ENCODE results near the gene DHRS12. TPM values are rescaled to one million over a fixed set of nuclear protein-coding genes. Genes with fewer than 3 reads are reported as not detected.

DHRS12 gene
- total and polyA plus RNA-seq, 3 donors from 2014 or later: 11.4 to 16.8 (median 15.9) TPM

DNA sequence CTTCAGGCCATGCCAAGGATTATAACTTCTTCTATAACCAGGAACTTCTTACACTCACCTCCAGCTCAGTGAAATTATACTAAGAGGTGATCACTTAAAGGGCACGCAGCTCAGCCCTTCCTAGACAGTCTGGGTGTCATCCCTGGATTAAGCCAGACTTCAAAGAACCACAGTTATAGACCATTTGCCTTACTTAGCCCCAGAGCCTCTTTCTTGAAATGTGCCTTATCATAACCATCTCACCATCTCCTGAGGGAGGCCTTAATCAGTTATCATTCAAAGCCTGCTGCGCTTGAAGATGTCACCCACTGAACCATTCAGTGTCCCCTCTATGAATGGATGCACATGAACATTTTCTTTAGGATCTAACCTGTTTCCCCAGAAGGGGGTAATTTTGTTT lies 10.1 kb upstream of the DHRS12 start:
- Histone ChIP-seq H3K4me3 (no peak overlapping the region), H3K27me3 (no peaks in the 10 kb centered on the region), H3K9me3 (no peaks in the 10 kb centered on the region), H3K27ac (no peak overlapping the region), H3K36me3 (ENCODE audit: low read depth, missing control alignments) (no peaks in the 10 kb centered on the region), H3K4me1 (peaks cover 11% of the 10 kb centered on the region)
- intact Hi-C loops (cut with DNase I; ENCODE audit: low total_unique reads): no loop called here
- WGBS, 2 donors: 98 to 100% methylated on average over 2 of the region's 2 CpGs
- no peak for DNase-seq
- no peak for TF ChIP-seq POLR2A (IDR thresholded peaks at IDR 0.05)
- TF ChIP-seq, protein P1, sequence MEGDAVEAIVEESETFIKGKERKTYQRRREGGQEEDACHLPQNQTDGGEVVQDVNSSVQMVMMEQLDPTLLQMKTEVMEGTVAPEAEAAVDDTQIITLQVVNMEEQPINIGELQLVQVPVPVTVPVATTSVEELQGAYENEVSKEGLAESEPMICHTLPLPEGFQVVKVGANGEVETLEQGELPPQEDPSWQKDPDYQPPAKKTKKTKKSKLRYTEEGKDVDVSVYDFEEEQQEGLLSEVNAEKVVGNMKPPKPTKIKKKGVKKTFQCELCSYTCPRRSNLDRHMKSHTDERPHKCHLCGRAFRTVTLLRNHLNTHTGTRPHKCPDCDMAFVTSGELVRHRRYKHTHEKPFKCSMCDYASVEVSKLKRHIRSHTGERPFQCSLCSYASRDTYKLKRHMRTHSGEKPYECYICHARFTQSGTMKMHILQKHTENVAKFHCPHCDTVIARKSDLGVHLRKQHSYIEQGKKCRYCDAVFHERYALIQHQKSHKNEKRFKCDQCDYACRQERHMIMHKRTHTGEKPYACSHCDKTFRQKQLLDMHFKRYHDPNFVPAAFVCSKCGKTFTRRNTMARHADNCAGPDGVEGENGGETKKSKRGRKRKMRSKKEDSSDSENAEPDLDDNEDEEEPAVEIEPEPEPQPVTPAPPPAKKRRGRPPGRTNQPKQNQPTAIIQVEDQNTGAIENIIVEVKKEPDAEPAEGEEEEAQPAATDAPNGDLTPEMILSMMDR (IDR thresholded peaks at IDR 0.05): no peak

DNA sequence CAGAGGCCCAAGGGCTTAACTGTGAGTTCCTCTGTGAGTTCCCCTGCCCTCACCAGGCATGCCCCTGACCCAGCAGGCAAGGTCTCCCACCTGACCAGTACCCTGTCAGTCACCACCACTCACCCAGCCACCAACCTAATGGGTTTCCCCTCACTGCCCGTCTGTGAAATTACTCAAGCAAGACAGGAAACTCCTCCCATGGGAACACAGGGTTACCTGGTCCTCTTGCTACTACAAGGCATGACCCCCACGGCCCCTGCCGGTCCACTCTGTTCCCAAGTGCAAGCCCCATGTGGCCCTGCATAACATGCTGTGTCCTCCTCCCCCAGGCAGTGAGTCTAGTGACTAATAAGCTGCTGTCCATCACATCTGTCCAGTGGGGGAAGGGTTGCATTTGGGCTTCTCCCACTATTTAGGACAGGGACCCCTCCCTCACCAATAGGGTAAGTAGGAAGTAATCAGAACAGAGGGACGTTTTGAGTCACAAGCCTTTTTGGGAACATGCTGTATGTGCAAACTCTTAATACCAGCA lies 8.0 kb upstream of the DHRS12 start:
- no peak for TF ChIP-seq POLR2A (IDR thresholded peaks at IDR 0.05)
- TF ChIP-seq, protein P1 (IDR thresholded peaks at IDR 0.05): no peak
- peaks cover 11% of the 10 kb centered on the region for H3K4me1 ChIP-seq
- no peaks in the 10 kb centered on the region for H3K27me3 ChIP-seq
- DNase-seq: no peak
- intact Hi-C loops (cut with DNase I; ENCODE audit: low total_unique reads): no loop called here
- 60 to 69% methylated on average over 4 of the region's 4 CpGs for WGBS, 2 donors
- H3K4me3 ChIP-seq: no peak overlapping the region
- no peaks in the 10 kb centered on the region for H3K9me3 ChIP-seq
- no peaks in the 10 kb centered on the region for H3K36me3 ChIP-seq (ENCODE audit: low read depth, missing control alignments)
- H3K27ac ChIP-seq: no peak overlapping the region

DNA sequence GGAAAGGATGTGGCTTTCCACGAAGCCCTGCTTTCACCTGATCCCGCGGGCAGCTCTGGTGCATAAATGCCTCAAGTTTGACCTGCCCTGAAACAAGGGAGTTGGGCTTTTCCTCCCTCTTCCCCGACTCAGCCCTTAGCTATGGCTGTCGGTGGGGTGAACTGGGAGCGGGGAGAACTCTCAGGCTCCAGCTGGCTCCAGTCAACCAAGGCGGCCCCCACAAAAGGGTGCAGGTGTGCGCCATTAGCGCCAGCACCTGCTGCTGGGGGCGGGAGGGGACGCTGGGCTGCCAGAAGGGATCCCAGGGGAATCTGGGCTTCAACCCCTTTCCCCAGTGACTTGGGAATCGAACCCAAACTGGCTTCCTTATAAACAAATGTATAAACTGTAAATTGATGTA lies 7.1 kb upstream of the DHRS12 start:
- Histone ChIP-seq H3K4me1 (peaks cover 9% of the 10 kb centered on the region), H3K36me3 (ENCODE audit: low read depth, missing control alignments) (no peaks in the 10 kb centered on the region), H3K27me3 (no peaks in the 10 kb centered on the region), H3K4me3 (no peak overlapping the region), H3K9me3 (no peaks in the 10 kb centered on the region), H3K27ac (no peak overlapping the region)
- DNase-seq: no peak
- intact Hi-C loops (cut with DNase I; ENCODE audit: low total_unique reads): no loop called here
- TF ChIP-seq, protein P1 (IDR thresholded peaks at IDR 0.05): no peak
- TF ChIP-seq POLR2A (IDR thresholded peaks at IDR 0.05): no peak
- WGBS, 2 donors: 77 to 81% methylated on average over 12 of the region's 12 CpGs

DNA sequence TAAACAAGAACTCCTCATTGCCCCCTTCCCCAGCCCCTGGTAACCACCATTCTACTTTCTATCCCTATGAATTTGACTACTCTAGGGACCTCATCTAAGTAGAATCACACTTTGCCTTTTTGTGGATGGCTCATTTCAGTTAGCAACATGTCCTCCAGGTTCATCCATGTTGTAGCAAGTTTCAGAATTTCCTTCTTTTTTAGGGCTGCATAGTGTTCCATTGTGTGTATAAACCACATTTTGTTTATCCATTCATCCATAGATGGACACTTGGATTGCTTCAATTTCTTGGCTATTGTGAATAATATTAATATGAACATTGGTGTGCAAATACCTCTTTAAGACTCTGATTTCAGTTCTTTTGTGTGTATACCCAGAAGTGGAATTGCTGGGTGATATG lies 4.8 kb upstream of the DHRS12 start:
- H3K9me3 ChIP-seq: no peaks in the 10 kb centered on the region
- no peak overlapping the region for H3K4me3 ChIP-seq
- intact Hi-C loops (cut with DNase I; ENCODE audit: low total_unique reads): no loop called here
- no peaks in the 10 kb centered on the region for H3K36me3 ChIP-seq (ENCODE audit: low read depth, missing control alignments)
- peaks cover 10% of the 10 kb centered on the region for H3K4me1 ChIP-seq
- TF ChIP-seq POLR2A (IDR thresholded peaks at IDR 0.05): no peak
- TF ChIP-seq, protein P1 (IDR thresholded peaks at IDR 0.05): no peak
- no peak overlapping the region for H3K27ac ChIP-seq
- no peaks in the 10 kb centered on the region for H3K27me3 ChIP-seq
- no peak for DNase-seq

DNA sequence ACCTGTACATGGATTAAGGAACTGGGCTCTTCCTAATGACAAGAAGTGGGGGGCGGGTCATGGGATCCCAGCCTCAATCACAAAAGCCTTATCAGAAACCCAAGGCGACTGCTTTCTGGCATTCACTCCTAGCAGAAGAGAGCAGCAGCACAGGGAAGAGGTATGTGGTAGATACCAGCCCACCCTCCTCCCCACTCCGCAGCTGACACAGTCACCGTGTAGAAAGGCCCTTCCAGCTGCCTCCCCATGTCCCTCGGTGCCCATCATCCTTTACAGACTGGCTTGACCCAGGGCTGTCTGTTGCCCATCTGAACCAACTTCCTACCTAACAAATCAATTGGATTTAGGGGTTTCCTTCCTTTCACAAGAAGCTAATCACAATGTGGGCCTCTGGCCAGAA lies 3.1 kb upstream of the DHRS12 start:
- peaks cover 25% of the 10 kb centered on the region for H3K4me1 ChIP-seq
- no peak for TF ChIP-seq POLR2A (IDR thresholded peaks at IDR 0.05)
- TF ChIP-seq, protein P1 (IDR thresholded peaks at IDR 0.05): no peak
- H3K27ac ChIP-seq: no peak overlapping the region
- no peaks in the 10 kb centered on the region for H3K36me3 ChIP-seq (ENCODE audit: low read depth, missing control alignments)
- DNase-seq: no peak
- no peak overlapping the region for H3K4me3 ChIP-seq
- no peaks in the 10 kb centered on the region for H3K9me3 ChIP-seq
- H3K27me3 ChIP-seq: no peaks in the 10 kb centered on the region
- intact Hi-C loops (cut with DNase I; ENCODE audit: low total_unique reads): no loop called here
- 66 to 90% methylated on average over 5 of the region's 5 CpGs for WGBS, 2 donors

Data from testis (tissue), 3 donors.